AG04450 (cell line): ENCODE measurements around the gene BMP7. TPM values are rescaled to one million over a fixed set of nuclear protein-coding genes. Genes with fewer than 3 reads are reported as not detected.
"Not testable (repeated sequence)": the region's sequence is repeated elsewhere in the genome, so short reads cannot be mapped to it uniquely, and the experiment has no call there.

ENCODE experiments used
- CTCF ChIA-PET: fragments of 300-600, 350-600 bp; formaldehyde crosslinking; extraction: SDS; loops from one replicate; lab custom pipeline; 2022; ENCODE audit warnings: antibody characterized with exemption, inconsistent platforms; lab: Charles Lee
- POLR2A ChIA-PET: fragments of 350-600 bp; formaldehyde crosslinking; extraction: SDS; loops from one replicate; lab custom pipeline; 2021; ENCODE audit warnings: antibody characterized with exemption, inconsistent platforms; lab: Yijun Ruan, JAX
- DNase-seq: peaks from one replicate; pipeline ENCODE4 v3.0.0-alpha.2; 2011; ENCODE audit warnings: low read depth, low spot score
- H3K27ac ChIP-seq: one replicate; pipeline ENCODE4 v1.5.1; 2012; ENCODE audit warnings: low read depth, low read length, control low read depth
- H3K27me3 ChIP-seq: one replicate; pipeline ENCODE4 v1.6.0; 2012; ENCODE audit warnings: low read length; ENCODE audit not compliant: control insufficient read depth, insufficient read depth
- H3K4me3 ChIP-seq: 2 replicates; pipeline ENCODE4 v1.5.1; 2011; ENCODE audit warnings: mild to moderate bottlenecking, low read depth, low read length, control low read depth
- H3K9me3 ChIP-seq: 2 replicates; pipeline ENCODE4 v1.5.1; 2012; ENCODE audit warnings: low read length; ENCODE audit not compliant: control insufficient read depth, insufficient read depth
- CTCF ChIP-seq: IDR thresholded peaks from 2 replicates; pipeline ENCODE4 v1.5.1; 2011; ENCODE audit warnings: low read depth, low read length, control low read depth, inconsistent platforms
- polyA plus RNA-seq: library from polyadenylated mRNA; depleted of rRNA; stranded (reverse); fragments of >200 nt; gene quantifications from 2 replicates; pipeline ENCODE4 v1.2.3, GENCODE V29; 2011

The BMP7 gene
- polyA plus RNA-seq, 1 experiment = not detected

DNA sequence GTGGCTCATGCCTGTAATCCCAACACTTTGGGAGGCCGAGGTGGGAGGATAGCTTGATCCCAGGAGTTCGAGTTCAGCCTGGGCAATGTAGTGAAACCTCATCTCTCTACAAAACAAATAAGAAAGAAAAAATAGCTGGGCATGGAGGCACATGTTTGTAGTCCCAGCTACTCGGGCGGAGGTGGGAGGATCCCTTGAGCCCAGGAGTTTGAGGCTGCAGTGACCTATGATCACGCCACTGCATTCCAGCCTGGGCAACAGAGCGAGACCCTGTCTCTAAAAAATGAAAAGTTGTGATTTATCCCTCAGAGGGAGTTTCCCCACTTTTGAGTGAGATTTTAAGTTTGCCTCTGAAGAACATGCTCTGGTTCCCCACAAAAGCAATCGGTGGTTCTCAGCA lies 17.4 kb upstream of the BMP7 start:
- DNase-seq = no peak
- POLR2A ChIA-PET = no interaction called here
- no peak for TF ChIP-seq CTCF
- Histone ChIP-seq H3K27ac (no peak overlapping the region), H3K9me3 (no peaks in the 10 kb centered on the region), H3K4me3 (no peak overlapping the region), H3K27me3 (peaks cover 13% of the 10 kb centered on the region)
- CTCF ChIA-PET = no interaction called here

- CTCF ChIA-PET = no interaction called here
- peaks cover 7% of the 10 kb centered on the region for H3K27me3 ChIP-seq
- DNase-seq = no peak
- no peak overlapping the region for H3K4me3 ChIP-seq
- TF ChIP-seq CTCF = no peak
- no peaks in the 10 kb centered on the region for H3K9me3 ChIP-seq
- POLR2A ChIA-PET = no interaction called here
- H3K27ac ChIP-seq = no peak overlapping the region
These were observed 16.4 kb upstream of the BMP7 start for GRCh38 chr20:57282670-57283361.

DNA sequence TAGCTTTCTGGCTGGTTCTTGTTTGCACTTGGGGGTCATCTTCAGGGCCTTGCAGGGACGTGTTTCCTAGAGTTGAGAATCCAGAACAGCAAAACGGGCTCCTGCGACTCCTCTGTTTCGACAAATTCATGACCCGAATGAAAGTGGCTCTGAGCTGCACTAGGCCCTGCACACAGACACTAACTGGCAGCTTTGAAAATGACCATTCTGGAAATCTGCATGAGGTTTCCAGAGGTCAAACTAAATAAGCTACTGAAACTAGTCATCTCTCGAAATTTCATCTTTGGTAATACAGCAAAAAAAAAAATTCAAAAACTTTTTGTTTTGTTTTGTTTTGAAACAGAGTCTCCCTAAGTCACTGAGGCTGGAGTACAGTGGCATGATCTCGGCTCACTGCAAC lies 15.5 kb upstream of the BMP7 start:
- DNase-seq = no peak
- Histone ChIP-seq H3K27me3 (peaks cover 5% of the 10 kb centered on the region), H3K27ac (no peak overlapping the region), H3K9me3 (no peaks in the 10 kb centered on the region), H3K4me3 (no peak overlapping the region)
- no peak for TF ChIP-seq CTCF
- ChIA-PET POLR2A (no interaction called here), CTCF (interaction anchor here (0.6 kb wide), 1 partner anchor 92 kb away, joined by 4 read pairs; no protein-coding TSS in a partner anchor)

DNA sequence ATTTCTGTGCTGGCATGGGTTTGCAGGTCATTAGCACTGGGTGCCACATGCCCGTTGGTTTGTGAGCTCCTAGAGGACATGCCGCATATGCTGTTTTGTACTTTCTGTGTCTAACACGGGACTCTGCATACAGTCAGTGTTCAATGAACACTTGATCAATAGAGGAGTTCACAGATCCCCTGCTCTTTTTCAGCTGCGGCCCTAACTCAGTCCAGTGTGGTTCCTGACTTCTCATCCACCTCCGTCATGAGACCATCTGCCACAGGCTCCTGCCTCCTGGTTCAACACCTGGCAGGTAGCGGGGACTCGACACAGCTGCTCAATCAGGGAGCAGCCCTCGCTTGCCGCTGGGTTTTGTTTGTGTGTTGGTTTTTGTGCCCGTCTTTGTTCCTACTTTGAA lies 13.8 kb upstream of the BMP7 start:
- CTCF ChIA-PET = no interaction called here
- no peaks in the 10 kb centered on the region for H3K9me3 ChIP-seq
- no peak for TF ChIP-seq CTCF
- no peak overlapping the region for H3K27ac ChIP-seq
- POLR2A ChIA-PET = no interaction called here
- DNase-seq = no peak
- H3K4me3 ChIP-seq = no peak overlapping the region
- peaks cover 5% of the 10 kb centered on the region for H3K27me3 ChIP-seq

GRCh38 chr20:57279548-57279947 lies 13.1 kb upstream of the BMP7 start:
- CTCF ChIA-PET, DNase-seq, H3K4me3 ChIP-seq, H3K9me3 ChIP-seq, POLR2A ChIA-PET, H3K27ac ChIP-seq, H3K27me3 ChIP-seq: not testable (repeated sequence)
